ENCODE results near the gene MAGI1. TPM values are rescaled to one million over a fixed set of nuclear protein-coding genes. Genes with fewer than 3 reads are reported as not detected.

The MAGI1 gene
- total RNA-seq, 1 donor: 13.0 TPM

DNA sequence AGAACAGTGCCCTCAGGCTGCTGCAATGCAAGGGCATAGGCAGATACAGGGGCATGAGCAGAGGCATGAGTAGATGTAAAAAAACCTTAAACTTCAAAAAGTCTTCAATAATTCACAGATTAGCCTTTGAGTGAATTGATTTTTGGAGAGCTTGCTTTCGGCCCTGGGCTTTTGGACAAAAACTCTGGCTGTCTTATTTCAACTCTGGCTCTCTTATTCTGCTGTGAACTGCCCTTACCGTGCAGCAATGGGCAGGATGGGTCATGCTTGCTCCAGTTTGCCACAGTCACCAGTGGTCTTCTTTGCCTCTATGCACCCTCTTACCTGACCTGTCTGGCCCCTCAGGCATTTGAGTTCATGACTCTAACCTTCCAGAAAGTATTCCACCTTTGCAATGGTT is 555.7 kb downstream of the MAGI1 start:
- DNase-seq (ENCODE audit: low read depth): no peak
- H3K4me3 ChIP-seq (ENCODE audit: low read depth, low read length): no peak overlapping the region
- TF ChIP-seq, protein P1, sequence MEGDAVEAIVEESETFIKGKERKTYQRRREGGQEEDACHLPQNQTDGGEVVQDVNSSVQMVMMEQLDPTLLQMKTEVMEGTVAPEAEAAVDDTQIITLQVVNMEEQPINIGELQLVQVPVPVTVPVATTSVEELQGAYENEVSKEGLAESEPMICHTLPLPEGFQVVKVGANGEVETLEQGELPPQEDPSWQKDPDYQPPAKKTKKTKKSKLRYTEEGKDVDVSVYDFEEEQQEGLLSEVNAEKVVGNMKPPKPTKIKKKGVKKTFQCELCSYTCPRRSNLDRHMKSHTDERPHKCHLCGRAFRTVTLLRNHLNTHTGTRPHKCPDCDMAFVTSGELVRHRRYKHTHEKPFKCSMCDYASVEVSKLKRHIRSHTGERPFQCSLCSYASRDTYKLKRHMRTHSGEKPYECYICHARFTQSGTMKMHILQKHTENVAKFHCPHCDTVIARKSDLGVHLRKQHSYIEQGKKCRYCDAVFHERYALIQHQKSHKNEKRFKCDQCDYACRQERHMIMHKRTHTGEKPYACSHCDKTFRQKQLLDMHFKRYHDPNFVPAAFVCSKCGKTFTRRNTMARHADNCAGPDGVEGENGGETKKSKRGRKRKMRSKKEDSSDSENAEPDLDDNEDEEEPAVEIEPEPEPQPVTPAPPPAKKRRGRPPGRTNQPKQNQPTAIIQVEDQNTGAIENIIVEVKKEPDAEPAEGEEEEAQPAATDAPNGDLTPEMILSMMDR (IDR thresholded peaks at IDR 0.05; ENCODE audit: insufficient read depth, low read length): no peak

- TF ChIP-seq, protein P1 (IDR thresholded peaks at IDR 0.05; ENCODE audit: insufficient read depth, low read length): no peak
- no peak overlapping the region for H3K4me3 ChIP-seq (ENCODE audit: low read depth, low read length)
- DNase-seq (ENCODE audit: low read depth): no peak
These were observed 557.6 kb downstream of the MAGI1 start for GRCh38 chr3:65481085-65481484.

- H3K4me3 ChIP-seq (ENCODE audit: low read depth, low read length): no peak overlapping the region
- TF ChIP-seq, protein P1 (IDR thresholded peaks at IDR 0.05; ENCODE audit: insufficient read depth, low read length): no peak
- no peak for DNase-seq (ENCODE audit: low read depth)
These were observed 558.7 kb downstream of the MAGI1 start for GRCh38 chr3:65479990-65480389.

DNA sequence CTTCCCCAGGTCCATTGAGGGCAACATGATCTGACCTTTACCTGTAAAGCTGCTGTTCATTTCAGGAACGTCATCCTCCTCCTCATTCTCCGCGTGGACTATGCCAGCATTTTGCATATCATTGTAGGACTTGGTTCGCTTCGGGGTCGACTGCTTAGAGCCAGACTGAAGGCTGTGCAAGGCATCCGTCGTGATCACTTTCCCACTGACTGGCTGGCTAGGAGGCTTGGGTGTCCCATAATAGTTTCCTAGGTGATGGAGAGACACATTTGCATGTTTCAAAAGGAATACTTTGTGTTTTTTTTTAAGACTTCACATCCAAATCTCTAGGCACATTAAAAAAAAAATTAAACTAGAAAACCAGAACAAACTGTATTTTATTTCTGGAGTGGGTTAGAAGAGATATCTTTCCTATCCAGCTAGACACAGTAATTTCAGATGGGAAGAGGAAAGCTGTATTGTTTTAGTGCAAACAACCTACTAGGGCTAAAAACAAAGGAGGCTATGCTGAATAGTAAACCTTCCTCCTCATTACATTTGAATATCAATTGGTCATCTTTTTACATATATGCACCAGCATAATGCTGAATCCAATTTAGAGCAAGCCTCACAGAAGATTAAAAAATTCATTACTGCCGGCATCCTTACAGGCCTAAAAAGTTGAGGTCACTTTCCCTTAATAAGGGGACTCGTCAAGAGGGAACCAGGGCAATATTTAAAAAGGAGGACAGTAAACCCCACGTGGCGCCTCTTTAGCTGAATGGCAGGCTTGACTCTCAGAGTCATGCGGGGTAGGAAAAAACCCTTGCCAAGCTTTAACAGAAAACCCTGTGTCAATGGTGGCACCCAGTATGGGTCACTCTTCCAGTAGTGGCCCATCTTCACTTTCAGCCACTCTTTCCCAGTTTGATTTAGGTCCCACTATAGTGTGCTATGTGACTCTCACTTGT is 559.9 kb downstream of the MAGI1 start:
- no peak for DNase-seq (ENCODE audit: low read depth)
- H3K4me3 ChIP-seq (ENCODE audit: low read depth, low read length): no peak overlapping the region
- TF ChIP-seq, protein P1 (IDR thresholded peaks at IDR 0.05; ENCODE audit: insufficient read depth, low read length): no peak

- no peak overlapping the region for H3K4me3 ChIP-seq (ENCODE audit: low read depth, low read length)
- TF ChIP-seq, protein P1 (IDR thresholded peaks at IDR 0.05; ENCODE audit: insufficient read depth, low read length): no peak
- peak; percentile 37 for DNase-seq (ENCODE audit: low read depth)
These were observed 565.0 kb downstream of the MAGI1 start for GRCh38 chr3:65473736-65474135.

DNA sequence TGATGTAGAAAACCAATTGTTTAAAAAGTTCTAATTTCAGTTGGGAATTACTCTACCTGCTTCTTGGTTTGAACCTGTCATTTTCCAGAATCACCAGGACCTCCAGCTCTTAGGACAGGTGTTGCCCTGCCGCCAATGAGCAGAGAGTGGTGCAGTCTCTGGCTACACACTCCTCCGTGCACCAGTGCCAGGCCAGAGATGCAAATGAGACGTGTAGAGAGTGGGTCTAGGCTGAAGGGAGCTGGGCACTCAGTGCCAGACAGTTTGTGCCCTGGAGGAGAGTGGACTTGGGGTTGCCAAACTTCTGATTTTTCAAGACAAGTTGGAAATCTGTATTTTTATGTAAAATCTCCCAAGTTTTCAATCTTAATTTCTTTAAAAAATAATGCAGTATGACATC is 566.2 kb downstream of the MAGI1 start:
- H3K4me3 ChIP-seq (ENCODE audit: low read depth, low read length): no peak overlapping the region
- TF ChIP-seq, protein P1 (IDR thresholded peaks at IDR 0.05; ENCODE audit: insufficient read depth, low read length): no peak
- DNase-seq (ENCODE audit: low read depth): no peak
